Left lobe of liver (tissue), 2 donors: Measurements from ENCODE around the gene LGALS4. TPM values are rescaled to one million over a fixed set of nuclear protein-coding genes. Genes with fewer than 3 reads are reported as not detected.
"Not testable (repeated sequence)": the region's sequence is repeated elsewhere in the genome, so short reads cannot be mapped to it uniquely, and the experiment has no call there.

Experiments used
- ATAC-seq: fragments of 200-7000 bp; cut with Tn5 transposase; one replicate; pipeline ENCODE4 v1.9.1; 2020; ENCODE audit warnings: mild to moderate bottlenecking, moderate library complexity
- DNase-seq: peaks from one replicate; pipeline ENCODE4 v3.0.0-alpha.2; 2020; ENCODE audit warnings: low spot score
- total RNA-seq: library from RNA; stranded (reverse); gene quantifications from one replicate; pipeline ENCODE4 v1.2.1, GENCODE V29; 2021
- donor health status: DM: no; HTN: no; CAD: no; lungs with moderate emphysema.
- donor health status: DM: no; HTN: yes; CAD: no.

The LGALS4 gene
- total RNA-seq, 1 donor from 2014 or later, result 102 TPM

DNA sequence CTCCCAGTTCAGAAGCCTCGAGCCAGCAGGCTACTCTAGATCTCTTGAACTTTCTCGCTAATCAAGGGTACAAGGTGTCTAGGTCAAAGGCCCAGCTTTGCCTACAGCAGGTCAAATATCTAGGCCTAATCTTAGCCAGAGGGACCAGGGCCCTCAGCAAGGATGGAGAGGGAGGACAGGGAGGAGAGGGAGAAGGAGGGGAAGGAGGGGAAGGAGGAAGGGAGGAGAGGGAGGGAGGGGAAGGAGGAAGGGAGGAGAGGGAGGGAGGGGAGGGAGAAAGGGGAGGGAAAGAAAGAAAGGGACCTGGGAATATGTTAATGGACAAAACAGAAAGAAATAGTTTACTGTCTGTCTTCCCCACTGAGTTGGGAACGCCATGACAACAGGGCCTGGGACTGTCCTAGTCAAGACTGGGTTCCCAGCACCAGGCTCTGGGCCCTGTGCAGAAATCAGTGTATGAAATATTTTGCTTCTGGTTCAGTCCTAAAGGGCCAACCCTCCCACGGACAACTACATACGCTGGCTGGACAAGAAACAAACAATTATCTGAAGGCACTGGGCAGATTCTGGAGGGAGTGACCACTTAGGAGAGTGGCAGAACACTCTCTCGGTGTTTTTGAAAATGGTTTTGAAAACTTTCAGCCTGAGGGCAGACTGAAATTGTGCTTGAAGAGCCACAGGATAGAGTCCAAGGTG lies 14.3 kb upstream of the LGALS4 start:
- DNase-seq (no peak), ATAC-seq (no peak)

DNA sequence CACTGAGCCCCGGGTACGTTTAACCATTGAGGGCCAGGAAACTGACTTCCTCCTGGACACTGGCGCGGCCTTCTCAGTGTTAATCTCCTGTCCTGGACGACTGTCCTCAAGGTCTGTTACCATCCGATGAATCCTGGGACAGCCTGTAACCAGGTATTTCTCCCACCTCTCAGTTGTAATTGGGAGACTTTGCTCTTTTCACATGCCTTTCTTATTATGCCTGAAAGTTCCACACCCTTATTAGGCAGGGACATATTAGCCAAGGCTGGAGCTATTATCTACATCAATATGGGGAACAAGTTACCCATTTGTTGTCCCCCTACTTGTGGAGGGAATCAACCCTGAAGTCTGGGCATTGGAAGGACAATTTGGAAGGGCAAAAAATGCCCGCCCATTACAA lies 13.2 kb upstream of the LGALS4 start:
- DNase-seq, ATAC-seq: not testable (repeated sequence)

DNA sequence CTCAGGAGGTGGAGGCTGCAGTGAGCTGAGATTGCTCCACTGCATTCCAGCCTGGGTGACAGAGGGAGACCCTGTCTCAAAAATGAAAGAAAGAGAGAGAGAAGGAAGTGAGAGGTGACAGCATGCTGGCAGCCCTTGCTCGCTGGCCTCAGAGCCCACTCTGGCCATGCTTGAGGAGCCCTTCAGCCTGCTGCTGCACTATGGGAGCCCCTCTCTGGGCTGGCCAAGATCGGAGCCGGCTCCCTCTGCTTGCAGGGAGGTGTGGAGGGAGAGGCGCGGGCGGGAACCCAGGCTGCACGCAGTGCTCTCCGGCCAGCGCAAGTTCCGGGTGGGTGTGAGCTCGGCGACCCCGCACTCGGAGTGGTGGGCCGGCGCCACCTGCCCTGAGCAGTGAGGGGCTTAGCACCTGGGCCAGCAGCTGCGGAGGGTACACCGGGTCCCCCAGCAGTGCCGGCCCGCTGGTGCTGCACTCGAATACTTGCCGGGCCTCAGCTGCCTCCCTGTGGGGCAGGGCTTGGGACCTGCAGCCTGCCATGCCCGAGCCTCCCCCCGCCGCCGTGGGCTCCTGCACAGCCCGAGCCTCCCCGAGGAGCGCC lies 8.6 kb upstream of the LGALS4 start:
- not testable (repeated sequence) for ATAC-seq, DNase-seq

DNA sequence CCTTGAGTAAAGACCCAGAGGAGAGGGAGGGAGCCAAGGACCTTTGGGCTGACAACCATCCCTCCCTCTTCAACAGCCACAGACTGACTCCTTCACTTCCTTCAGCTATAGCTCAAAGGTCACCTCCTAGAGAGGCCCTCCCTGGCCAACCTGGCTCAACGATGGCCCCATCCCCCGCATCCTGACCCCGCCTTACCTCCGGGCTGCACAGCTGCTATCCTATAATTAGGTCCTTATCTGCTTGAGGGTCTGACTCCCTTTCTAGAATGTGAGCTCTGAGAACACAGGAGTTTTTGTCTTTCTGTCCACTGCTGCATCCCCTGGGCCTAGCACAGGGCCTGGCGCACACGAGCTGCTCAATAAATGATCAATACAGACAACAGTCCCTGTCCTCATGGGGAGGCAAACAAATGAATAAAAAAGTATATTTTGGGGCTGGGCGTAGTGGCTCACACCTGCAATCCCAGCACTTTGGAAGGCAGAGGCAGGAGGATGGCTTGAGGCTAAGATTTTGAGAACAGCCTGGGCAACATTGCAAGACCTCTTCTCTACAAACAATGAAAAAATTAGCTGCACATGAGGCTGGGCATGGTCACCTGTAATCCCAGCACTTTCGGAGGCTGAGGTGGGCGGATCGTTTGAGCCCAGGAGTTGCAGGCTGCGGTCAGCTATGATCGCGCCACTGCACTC lies 6.6 kb upstream of the LGALS4 start:
- DNase-seq (no peak), ATAC-seq (peak; percentile 43)

DNA sequence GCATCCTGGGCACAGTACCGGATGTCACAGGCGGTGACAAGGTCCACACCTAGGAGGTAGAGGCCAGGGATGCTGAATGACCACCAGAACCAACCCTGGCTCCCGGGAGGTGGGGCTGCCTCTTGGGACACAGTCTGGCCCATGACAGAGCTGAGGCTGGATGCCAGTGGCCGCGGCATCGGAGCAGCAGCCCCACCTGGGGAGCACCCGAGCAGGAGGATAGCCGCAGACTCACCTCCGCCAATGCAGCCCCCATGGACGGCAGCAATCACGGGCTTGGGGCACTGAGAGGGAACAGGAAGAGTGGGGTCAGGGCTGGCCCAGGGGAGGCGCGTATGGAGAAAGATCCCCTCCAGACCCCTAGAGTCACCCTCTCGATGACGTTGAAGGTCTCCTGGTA lies 4.3 kb upstream of the LGALS4 start:
- DNase-seq, result no peak

DNA sequence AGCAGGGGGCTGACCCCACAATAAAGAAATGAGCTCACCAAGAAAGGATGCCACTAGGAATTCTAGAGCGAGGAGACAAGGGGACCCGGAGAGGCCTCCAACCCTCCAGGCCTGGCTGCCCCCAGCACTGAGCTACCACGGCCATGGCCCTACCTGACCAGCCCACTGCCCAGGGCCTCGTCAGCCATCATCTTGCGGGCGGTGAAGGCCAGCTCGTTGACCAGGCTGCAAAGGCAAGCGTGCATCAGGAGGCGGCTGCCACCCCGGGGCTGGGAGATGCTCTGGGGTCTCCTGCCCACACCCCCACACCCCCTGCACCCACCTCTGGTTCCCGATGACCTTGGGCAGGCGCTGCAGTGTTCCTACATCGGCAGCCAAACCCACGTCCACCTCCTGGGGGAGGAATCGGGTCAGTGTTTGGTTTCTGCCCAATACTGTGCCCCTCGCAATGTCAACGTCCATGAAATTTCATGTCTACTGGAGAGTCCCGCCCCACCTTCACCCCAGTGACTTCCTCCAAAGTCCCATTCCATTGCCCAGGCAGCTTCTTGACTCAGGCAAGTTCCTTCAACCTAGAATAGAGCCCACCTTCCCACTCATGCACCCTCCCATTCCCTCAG lies 3.5 kb upstream of the LGALS4 start:
- ATAC-seq (no peak), DNase-seq (no peak)

More for the DNA sequence above, 4.3 kb upstream of the LGALS4 start:
- no peak for ATAC-seq

DNA sequence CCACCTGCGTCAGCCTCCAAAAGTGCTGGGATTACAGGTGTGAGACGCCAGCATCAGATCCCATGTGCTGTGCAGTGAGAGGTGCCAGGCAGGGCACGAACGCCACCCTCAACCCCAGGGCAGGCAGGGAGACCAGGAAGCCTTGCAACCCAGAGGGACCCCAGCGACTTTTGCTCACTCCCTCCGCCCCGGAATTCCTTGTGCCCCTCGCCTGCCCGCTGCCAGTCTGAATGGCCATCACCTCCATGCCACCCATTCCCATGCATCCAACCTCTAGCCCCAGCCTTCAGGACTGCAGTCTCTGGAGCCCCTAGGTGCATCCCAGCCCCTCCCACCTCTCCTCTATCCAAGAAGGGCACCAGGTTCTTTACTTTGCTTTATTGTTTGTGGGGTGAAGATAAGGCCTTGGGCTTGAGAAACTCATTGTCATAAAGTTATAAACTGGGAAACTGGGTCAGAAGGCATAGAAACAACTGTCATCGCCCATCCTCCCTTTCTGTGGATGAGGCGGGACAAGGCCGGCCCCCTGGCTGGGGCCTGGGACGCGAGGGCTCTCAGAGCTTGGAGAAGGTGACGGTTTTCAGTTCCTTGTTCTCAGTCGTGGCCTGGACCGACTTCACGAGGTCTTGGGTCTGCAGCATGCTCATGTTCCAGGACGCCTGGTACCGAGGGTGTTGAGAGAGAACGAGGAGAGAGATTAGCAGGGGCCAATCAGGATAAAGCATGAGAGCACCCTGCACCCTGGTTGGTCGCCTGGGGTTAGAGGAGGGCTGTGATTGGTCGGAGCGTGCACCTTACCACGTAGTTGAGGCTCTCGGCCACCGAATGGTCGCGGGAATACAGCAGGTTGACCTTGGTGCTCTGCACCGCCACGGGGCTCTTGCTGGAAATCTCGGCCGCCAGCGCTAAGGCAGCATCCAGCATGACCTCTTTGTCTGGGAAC lies 2.6 kb upstream of the LGALS4 start:
- ATAC-seq (no peak), DNase-seq (no peak)

DNA sequence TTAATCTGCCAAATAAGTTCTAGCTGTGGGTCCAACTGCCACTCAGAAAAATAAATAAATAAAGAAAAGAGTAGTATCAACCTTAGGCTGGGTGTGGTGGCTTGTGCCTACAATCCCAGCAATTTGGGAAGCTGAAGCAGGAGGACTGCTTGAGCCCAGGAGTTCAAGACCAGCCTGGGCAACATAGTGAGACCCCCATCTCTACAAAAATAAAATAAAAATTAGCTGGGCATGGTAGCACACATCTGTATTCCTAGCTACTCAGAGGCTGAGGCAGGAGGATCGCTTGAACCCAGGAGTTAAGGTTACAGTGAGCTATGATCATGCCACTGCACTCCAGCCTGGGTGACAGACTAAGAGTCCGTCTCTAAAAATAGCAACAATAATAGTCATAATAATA lies 1.2 kb upstream of the LGALS4 start:
- DNase-seq, ATAC-seq: not testable (repeated sequence)

DNA sequence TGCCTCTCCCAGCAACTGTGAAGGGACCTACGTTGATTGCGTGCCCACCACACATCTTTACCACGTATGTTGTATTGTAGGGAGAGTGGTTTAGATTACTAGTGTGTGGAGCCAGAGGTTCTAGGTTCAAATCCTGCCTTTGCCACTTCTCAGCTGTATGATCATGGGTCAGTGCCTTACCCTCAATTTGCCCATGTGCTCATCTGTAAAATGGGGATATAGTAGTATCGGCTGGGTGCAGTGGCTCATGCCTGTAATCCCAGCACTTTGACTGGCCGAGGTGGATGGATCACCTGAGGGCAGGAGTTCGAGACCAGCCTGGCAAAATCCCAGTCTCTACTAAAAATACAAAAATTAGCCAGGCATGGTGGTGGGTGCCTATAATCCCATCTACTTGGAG lies 578 bp upstream of the LGALS4 start:
- ATAC-seq, result no peak

DNA sequence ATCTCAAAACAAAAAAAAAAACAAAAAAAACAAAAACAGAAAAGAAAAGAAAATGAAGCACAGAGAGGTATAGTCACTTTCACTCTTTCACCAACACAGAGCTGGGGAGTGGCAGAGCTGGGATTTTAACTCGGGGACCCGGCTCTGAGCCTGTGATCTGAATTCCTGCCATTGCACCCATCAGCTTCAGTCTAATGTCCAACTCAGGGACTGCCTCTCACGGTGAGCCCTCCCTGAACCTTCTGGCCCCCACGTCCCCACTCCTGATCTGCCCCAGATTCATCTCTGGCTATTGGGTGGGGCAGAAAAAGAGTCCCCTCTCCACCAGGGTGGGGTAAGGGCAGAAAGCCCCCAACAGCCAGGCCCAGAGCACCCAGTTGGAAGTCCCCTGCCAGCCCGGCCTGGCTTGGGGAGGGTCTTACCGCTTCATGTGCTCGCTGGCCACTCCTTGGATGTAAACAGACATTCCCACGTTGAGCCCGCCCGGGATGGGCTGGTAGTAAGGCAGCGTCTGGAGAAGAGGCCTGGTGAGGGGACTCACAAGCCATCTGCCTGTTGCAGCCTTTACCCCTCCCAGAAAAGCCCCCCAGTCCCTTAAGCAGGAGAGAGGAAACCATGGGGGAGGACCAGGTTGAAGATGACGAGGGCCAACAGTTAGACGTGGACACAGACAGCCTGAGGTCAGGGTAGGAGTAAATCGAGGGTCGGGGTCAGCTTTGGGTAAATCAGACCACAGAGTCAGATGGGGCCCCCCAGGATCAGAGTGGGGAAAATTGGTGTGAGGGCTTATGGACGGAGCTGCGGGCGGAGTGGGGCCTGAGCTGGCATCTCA lies 520 bp downstream of the LGALS4 start:
- ATAC-seq, result peak; percentile 18
- DNase-seq, result no peak

More for the DNA sequence above, 578 bp upstream of the LGALS4 start:
- DNase-seq, result no peak

DNA sequence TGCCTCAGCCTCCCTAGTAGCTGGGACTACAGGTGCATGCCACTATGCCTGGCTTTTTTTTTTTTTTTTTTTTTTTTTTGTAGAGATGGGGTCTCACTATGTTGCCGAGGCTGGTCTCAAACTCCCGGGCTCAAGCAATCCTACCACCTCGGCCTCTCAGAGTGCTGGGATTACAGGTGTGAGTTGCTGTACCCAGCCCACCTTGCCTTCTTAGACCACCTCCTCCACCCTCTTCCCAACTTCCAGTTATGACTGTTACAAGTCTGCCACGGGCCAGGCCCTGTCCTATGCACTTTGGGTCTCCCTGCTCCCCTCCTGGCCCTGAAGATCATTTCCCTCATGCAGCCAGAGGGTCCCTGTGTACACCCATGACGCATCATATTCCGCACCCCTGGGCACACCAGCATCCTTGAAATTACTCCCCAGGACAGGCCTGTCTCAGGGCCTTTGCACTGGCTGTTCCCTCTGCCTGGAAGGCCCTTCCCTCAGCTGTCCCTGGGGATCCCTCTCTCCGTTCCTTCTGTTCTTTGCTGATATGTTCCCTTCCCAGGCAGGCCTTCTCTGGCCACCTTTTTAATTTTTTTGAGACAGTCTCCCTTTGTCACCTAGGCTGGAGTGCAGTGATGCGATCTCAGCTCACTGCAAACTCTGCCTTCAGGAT lies 3.0 kb downstream of the LGALS4 start:
- DNase-seq, result no peak

DNA sequence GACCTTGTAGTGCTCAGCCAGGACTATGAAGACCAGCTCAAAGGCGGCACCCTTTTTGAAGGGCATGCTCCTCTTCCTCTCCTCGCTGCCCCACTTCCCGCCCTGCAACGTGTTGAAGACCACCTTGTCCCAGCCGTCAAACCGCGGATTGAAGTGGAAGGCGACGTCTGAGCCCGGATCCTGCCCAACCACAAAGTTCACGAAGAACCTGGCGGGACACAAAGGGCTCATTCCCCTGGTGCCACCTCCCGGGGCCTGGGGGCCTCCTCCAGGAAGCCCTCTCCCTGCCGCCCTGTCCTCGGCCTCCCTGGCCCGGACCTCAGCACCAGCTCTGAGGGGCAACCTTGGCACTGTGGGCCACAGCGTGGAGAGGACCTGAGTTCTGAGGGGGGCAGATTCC lies 4.0 kb downstream of the LGALS4 start:
- ATAC-seq (no peak), DNase-seq (no peak)

More for the DNA sequence above, 3.0 kb downstream of the LGALS4 start:
- ATAC-seq, result no peak

DNA sequence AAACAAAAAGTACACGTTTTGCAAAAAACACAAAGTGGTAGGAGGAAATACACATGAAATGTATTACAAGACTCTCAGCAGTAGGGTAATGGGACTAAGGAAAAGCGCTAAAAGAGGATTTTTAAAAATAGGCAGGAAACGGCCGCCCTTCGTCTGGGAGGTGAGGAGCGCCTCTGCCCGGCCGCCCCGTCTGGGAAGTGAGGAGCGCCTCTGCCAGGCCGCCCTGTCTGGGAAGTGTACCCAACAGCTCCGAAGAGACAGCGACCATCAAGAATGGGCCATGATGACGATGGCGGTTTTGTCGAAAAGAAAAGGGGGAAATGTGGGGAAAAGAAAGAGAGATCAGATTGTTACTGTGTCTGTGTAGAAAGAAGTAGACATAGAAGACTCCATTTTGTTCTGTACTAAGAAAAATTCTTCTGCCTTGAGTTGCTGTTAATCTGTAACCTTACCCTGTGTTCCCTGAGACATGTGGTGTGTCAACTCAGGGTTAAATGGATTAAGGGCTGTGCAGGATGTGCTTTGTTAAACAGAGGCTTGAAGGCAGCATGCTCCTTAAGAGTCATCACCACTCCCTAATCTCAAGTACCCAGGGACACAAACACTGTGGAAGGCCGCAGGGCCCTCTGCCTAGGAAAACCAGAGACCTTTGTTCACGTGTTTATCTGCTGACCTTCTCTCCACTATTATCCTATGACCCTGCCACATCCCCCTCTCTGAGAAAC lies 5.2 kb downstream of the LGALS4 start:
- ATAC-seq, DNase-seq: not testable (repeated sequence)

DNA sequence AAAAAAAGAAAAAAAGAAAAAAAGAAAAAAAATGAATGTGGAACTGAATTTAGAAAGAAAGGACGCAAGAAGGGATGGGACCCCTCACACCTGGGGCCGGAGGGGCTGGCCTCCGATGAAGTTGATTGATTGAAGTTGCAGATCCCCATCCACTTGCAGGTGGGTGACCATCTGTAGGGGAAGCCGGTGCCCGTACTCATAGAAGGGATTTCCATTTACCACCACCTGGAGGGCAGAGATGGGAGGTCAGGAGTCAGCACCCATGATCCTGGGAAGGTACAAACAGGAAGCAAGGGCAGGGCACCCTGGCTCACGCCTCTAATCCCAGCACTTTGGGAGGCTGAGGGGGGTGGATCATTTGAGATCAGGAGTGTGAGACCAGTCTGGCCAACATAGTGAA lies 6.4 kb downstream of the LGALS4 start:
- DNase-seq, result no peak
- no peak for ATAC-seq

DNA sequence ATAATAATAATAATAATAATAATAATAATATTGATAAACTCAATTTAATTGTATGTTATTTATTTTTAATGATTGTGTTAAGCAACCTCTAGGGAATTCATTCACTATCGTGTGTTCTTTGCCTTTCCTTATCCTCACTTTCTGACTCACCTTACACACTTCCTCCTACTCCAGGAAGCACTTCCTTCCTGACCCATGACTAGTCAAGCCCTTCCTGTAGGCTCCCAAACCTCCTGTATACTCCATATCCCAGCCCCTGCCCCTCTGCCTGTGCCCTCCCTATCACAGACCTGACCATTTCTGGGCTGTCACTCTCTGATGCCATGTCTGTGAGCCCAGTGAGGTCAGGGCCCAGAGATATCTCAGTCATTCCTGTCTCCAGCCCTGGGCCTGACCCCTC lies 7.6 kb downstream of the LGALS4 start:
- ATAC-seq (no peak), DNase-seq (no peak)

DNA sequence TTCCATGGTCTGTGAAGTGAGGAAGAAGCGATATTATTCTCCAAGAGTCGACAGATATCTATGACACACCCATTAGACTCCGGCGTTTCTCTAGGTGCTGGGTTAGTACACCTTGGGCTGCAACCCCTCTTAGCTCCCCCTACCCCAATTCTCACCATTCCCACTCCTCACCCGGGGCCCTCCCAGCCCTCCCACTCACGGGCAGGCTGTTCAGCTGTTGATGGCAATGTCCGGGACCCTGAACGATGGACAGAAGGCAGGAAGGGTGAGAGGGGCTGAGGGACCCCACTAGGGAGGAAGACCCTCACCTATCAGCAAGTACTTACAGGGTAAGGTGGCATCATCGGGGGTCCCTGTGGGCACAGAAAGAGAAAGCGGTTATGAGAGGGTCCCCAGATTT lies 9.2 kb downstream of the LGALS4 start:
- ATAC-seq, result no peak
- no peak for DNase-seq

DNA sequence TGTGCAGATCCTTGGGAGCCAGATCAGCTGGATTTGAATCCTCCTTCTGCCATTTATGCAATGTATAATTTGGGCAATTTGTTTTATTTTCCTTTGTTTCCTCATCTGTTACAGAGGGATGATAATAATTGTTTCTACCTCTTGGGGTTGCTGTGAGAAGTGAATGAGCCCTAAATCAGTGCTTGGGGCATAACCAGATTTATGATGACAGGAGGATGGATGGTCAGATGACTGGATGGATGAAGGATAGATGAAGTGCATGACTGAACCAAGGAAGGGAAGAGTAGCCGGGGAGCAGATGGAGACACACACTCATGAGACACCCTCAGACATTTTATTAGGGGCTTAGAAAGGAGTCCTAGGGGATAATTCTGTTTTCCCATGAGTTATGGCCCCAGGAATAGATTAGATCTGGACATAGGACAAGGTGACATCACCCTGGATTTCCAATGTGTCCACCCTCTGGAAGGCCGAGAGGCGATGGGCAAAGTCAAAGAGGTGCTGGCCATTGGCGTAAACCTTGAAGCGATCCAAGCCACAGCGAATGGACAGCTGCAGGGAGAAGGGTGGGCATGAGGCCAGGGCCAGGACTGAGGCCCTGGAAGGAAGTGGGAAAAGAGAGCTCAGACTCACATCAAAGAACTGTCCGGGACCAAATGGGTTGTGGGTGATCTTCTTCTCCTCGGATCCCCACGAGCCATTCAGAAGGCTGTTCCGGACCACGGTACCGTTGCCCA lies 11.2 kb downstream of the LGALS4 start:
- ATAC-seq (no peak), DNase-seq (no peak)
